AG04450 (cell line): Measurements from ENCODE around the gene EVX1. TPM values are rescaled to one million over a fixed set of nuclear protein-coding genes. Genes with fewer than 3 reads are reported as not detected.
A peak's percentile ranks its signal among the peaks of the same experiment; 100 is the strongest.

Experiments
- CTCF ChIA-PET: fragments of 300-600, 350-600 bp; formaldehyde crosslinking; extraction: SDS; loops from one replicate; lab custom pipeline; 2022; ENCODE audit warnings: antibody characterized with exemption, inconsistent platforms; lab: Charles Lee
- POLR2A ChIA-PET: fragments of 350-600 bp; formaldehyde crosslinking; extraction: SDS; loops from one replicate; lab custom pipeline; 2021; ENCODE audit warnings: antibody characterized with exemption, inconsistent platforms; lab: Yijun Ruan, JAX
- DNase-seq: peaks from one replicate; pipeline ENCODE4 v3.0.0-alpha.2; 2011; ENCODE audit warnings: low read depth, low spot score
- H3K27ac ChIP-seq: one replicate; pipeline ENCODE4 v1.5.1; 2012; ENCODE audit warnings: low read depth, low read length, control low read depth
- H3K27me3 ChIP-seq: one replicate; pipeline ENCODE4 v1.6.0; 2012; ENCODE audit warnings: low read length; ENCODE audit not compliant: control insufficient read depth, insufficient read depth
- H3K4me3 ChIP-seq: 2 replicates; pipeline ENCODE4 v1.5.1; 2011; ENCODE audit warnings: mild to moderate bottlenecking, low read depth, low read length, control low read depth
- H3K9me3 ChIP-seq: 2 replicates; pipeline ENCODE4 v1.5.1; 2012; ENCODE audit warnings: low read length; ENCODE audit not compliant: control insufficient read depth, insufficient read depth
- polyA plus RNA-seq: library from polyadenylated mRNA; depleted of rRNA; stranded (reverse); fragments of >200 nt; gene quantifications from 2 replicates; pipeline ENCODE4 v1.2.3, GENCODE V29; 2011
- TF ChIP-seq, protein P1 (sequence below): IDR thresholded peaks from 2 replicates; pipeline ENCODE4 v1.5.1; 2011; ENCODE audit warnings: low read depth, low read length, control low read depth, inconsistent platforms

EVX1 gene
- polyA plus RNA-seq, 1 experiment, result not detected

DNA sequence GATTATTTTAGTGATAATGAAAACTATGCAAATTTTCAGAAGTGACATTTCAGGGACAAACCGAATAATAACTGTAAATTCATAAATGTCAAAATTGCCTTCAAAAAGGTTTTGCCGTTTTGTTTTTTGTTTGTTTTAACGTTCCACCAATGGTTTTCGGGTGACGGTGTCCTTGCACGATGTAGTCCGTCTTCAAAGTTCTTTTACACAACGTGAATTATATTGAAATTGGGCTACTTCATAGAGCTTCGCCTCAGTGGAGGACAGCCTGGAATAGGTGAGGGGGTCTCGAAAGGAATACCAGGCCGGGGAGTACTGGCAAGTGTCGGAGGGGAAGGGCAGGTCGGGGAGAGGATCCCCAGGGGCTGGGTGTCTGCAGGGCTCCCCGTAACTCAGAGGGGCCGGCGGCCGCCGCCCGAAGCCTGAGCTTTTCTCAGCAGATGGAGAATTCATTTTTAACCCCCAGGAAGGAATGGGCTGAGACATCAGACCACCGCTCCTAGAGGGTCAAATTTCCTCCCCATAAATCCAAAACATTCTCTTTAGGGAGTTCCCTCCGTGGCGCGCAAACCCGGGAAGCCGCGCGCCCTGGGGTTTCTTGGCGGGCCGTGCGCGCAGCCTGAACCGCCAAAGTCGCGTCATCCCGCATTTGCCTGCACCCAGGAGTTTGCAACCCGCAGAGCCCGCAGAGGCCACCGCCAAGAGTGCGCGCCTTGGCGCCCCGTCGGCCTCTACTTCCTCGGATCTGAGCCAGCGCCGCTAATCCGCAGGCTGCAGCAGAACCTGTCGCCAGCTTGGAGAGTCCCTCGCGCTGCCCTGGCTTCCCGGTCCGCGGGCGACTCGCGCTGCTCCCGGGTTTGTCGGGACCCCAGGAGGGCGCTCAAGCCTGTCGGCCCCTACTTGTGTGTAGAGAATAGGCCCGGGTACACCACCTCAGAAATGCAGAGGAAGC lies 17.3 kb upstream of the EVX1 start:
- TF ChIP-seq, protein P1, sequence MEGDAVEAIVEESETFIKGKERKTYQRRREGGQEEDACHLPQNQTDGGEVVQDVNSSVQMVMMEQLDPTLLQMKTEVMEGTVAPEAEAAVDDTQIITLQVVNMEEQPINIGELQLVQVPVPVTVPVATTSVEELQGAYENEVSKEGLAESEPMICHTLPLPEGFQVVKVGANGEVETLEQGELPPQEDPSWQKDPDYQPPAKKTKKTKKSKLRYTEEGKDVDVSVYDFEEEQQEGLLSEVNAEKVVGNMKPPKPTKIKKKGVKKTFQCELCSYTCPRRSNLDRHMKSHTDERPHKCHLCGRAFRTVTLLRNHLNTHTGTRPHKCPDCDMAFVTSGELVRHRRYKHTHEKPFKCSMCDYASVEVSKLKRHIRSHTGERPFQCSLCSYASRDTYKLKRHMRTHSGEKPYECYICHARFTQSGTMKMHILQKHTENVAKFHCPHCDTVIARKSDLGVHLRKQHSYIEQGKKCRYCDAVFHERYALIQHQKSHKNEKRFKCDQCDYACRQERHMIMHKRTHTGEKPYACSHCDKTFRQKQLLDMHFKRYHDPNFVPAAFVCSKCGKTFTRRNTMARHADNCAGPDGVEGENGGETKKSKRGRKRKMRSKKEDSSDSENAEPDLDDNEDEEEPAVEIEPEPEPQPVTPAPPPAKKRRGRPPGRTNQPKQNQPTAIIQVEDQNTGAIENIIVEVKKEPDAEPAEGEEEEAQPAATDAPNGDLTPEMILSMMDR, result no peak
- H3K27me3 ChIP-seq, result peaks cover 86% of the 10 kb centered on the region
- ChIA-PET CTCF (interaction anchor here (0.6 to 1.8 kb wide), 3 partner anchors 10 to 406 kb away, joined by 3 to 8 read pairs (median 5); no protein-coding TSS in a partner anchor), POLR2A (no interaction called here)
- no peak overlapping the region for H3K27ac ChIP-seq
- DNase-seq, result no peak
- no peak overlapping the region for H3K4me3 ChIP-seq
- no peaks in the 10 kb centered on the region; the same call in 1 of the 2 replicates for H3K9me3 ChIP-seq

DNA sequence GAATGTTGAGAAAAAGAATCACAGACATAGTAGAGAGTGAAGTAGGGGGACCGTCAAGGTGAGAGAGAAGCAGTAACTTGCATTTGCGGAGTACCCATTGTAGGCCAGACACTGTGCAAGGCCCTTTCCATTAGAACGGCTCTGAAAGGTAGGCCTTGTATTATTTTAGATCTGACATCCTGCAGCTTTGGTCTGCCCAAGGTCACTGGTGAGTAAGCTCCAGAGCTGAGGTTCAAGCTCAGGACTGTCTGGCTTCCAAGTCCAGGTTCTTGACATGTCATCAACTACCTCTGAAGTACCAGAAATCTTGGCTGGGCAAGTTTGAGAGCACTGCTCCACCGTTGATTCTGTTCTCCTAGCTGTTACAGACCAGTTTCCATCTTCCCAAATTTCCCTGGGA lies 13.2 kb upstream of the EVX1 start:
- Histone ChIP-seq H3K4me3 (no peak overlapping the region), H3K27ac (no peak overlapping the region), H3K9me3 (no peaks in the 10 kb centered on the region; the same call in 1 of the 2 replicates), H3K27me3 (peaks cover 60% of the 10 kb centered on the region)
- DNase-seq, result no peak
- TF ChIP-seq, protein P1, result no peak
- POLR2A ChIA-PET, result no interaction called here
- CTCF ChIA-PET, result interaction anchor here (0.6 kb wide), 1 partner anchor 188 kb away, joined by 5 read pairs; no protein-coding TSS in a partner anchor

DNA sequence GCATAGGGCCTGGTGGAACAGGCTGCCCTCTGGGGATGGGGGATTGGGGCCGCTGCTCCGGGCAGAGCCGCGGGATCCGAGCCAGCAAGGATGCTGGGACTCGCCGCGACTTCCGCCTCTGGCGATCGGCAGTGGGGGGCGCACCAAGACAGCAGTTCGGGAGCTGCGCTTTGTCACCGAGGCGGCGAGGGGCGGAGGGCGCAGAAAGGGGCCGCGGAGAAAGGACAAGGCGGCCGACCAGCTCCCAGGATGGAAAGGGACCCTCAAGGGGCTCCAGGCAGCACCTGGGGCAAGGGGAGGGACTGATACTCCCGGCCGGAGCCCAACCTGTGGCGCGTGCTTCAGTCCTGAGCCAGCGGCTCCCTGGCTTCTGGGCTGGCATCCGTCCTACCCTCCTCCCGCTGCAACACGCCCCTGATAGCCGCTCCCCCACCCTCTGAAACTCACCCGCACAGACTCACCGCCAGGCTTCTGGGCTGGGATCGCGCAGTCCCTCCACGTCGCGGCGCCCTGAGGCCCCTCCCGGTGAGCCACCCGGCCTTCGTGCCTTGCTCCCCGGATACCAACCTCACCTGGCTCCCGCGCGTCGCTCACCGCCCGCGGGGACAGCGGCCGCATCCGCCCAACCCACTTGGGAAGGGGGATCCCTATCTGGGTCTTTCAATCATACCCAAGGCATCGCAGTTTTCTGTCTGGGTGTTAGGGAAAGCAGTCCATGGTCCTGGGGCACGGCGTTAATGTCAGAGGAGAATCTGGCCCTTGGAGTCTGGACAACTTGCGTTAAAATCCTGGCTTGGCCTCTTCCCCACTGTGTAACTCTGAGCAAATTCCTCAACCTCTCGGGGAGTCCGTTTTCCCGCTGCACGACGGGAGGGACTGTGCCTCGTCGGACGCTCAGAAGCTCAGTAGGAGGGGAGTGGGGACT lies 7.0 kb upstream of the EVX1 start:
- ChIA-PET POLR2A (no interaction called here), CTCF (interaction anchor here (0.6 to 1.3 kb wide), 7 partner anchors 11 to 1343 kb away, joined by 3 to 7 read pairs (median 3); no protein-coding TSS in a partner anchor)
- Histone ChIP-seq H3K27me3 (peaks cover 70% of the 10 kb centered on the region), H3K27ac (no peak overlapping the region), H3K4me3 (peak overlapping the region; percentile 43), H3K9me3 (peaks cover 7% of the 10 kb centered on the region; the same call in 1 of the 2 replicates)
- no peak for DNase-seq
- TF ChIP-seq, protein P1, result peak; percentile 24

DNA sequence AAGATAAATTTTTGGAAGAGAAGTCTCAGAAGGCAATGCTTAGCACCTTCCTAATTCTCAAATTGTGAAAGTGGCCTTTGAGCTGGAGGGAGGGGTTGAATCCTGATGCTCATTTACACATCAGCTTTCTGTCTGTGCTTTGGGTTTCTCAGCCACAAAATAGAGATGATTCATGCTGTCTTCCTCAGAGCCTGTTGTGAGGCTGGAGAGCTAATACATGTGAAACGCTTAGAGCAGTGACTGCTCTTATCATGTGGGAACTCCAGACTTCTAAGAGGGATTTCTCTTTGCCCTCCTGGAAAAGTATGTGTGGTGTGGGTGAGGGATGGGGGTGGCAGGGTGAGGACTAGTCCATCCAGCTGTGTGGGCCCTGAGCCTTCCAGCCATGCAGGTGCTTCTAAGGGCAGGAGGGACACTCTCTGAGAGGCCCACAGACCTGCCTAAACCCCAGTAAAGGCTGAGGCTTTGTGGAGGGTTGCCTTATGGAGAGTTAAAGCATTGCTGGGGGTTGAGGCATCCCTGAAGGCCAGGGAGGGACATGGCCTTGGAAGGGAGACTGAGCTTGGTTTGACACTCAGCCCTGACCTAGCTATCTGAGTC lies 4.8 kb upstream of the EVX1 start:
- H3K27me3 ChIP-seq, result peaks cover 90% of the 10 kb centered on the region
- ChIA-PET CTCF (interaction anchor here (1.0 to 1.5 kb wide), 2 partner anchors 28 to 682 kb away, joined by 3 to 5 read pairs; no protein-coding TSS in a partner anchor), POLR2A (no interaction called here)
- H3K27ac ChIP-seq, result no peak overlapping the region
- DNase-seq, result no peak
- H3K4me3 ChIP-seq, result no peak overlapping the region
- TF ChIP-seq, protein P1, result no peak
- peaks cover 7% of the 10 kb centered on the region; the same call in 1 of the 2 replicates for H3K9me3 ChIP-seq
